Measurements from ENCODE around the gene OR4S1.
"Not testable (repeated sequence)": the region's sequence is repeated elsewhere in the genome, so short reads cannot be mapped to it uniquely, and the experiment has no call there.

The OR4S1 gene

DNA sequence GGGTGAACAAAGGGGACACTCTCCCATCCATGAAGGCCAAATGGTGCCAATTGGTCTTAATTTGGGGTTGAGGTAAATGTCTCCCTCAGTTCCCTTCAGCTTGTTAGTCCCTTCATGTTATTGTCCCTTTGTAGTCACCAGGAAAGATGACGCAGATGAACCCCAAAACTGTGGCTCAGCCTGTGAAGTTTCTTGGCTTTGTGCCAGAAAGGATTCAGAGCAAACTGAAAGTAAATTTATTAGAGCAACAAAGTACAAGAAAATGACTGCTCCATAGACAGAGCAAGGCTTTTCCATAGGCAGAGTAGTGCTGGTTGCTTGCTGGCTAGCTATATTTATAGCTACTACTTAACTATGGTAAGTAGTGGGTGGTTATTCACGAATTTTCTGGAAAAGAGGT is 35.4 kb downstream of the OR4S1 start:
- DNase-seq (peak; percentile 22), ATAC-seq (ENCODE audit: insufficient read depth, low read depth) (peak; percentile 68; the same call in 2 of the 3 replicates)
- TF ChIP-seq EZH2 (IDR thresholded peaks at IDR 0.05; ENCODE audit: borderline replicate concordance, low read depth, low read length, severe bottlenecking) = no peak
- TF ChIP-seq, protein P1, sequence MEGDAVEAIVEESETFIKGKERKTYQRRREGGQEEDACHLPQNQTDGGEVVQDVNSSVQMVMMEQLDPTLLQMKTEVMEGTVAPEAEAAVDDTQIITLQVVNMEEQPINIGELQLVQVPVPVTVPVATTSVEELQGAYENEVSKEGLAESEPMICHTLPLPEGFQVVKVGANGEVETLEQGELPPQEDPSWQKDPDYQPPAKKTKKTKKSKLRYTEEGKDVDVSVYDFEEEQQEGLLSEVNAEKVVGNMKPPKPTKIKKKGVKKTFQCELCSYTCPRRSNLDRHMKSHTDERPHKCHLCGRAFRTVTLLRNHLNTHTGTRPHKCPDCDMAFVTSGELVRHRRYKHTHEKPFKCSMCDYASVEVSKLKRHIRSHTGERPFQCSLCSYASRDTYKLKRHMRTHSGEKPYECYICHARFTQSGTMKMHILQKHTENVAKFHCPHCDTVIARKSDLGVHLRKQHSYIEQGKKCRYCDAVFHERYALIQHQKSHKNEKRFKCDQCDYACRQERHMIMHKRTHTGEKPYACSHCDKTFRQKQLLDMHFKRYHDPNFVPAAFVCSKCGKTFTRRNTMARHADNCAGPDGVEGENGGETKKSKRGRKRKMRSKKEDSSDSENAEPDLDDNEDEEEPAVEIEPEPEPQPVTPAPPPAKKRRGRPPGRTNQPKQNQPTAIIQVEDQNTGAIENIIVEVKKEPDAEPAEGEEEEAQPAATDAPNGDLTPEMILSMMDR (IDR thresholded peaks at IDR 0.05; ENCODE audit: borderline replicate concordance, extremely low read depth, low read length, poor library complexity, severe bottlenecking) = no peak
- Histone ChIP-seq H3K4me1 (ENCODE audit: insufficient read depth, low read length) (no peaks in the 10 kb centered on the region; the same call in 1 of the 2 replicates), H3K9ac (ENCODE audit: low read depth, low read length) (no peak overlapping the region), H3K79me2 (ENCODE audit: insufficient read depth, low read length) (no peaks in the 10 kb centered on the region), H3K9me3 (ENCODE audit: insufficient read depth, low read length, severe bottlenecking) (peaks cover 3% of the 10 kb centered on the region), H3K4me3 (ENCODE audit: low read depth in 1 of 2, low read length in 2 of 2) (no peak overlapping the region), H2AFZ (ENCODE audit: low read depth, low read length) (no peak overlapping the region), H4K20me1 (ENCODE audit: insufficient read depth, low read length) (no peaks in the 10 kb centered on the region), H3K4me2 (ENCODE audit: insufficient read depth, low read length) (peak overlapping the region; percentile 17; the same call in 1 of the 2 replicates), H3K27ac (ENCODE audit: low read length) (no peak overlapping the region), H3K36me3 (ENCODE audit: insufficient read depth, low read length) (no peaks in the 10 kb centered on the region), H3K27me3 (ENCODE audit: insufficient read depth, low read length, poor library complexity) (no peaks in the 10 kb centered on the region)

DNA sequence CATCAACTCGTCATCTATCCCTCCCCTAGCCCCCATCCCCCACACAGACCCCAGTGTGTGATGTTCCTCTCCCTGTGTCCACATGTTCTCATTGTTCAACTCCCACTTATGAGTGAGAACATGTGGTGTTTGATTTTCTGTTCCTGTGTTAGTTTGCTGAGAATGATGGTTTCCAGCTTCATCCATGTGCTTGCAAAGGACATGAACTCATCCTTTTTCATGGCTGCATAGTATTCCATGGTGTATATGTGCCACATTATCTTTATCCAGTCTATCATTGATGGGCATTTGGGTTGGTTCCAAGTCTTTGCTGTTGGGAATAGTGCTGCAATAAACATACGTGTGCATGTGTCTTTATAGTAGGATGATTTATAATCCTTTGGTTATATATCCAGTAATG is 36.5 kb downstream of the OR4S1 start:
- H3K4me2 ChIP-seq (ENCODE audit: insufficient read depth, low read length); H3K27me3 ChIP-seq (ENCODE audit: insufficient read depth, low read length, poor library complexity); H3K79me2 ChIP-seq (ENCODE audit: insufficient read depth, low read length); H2AFZ ChIP-seq (ENCODE audit: low read depth, low read length); H3K9ac ChIP-seq (ENCODE audit: low read depth, low read length); H4K20me1 ChIP-seq (ENCODE audit: insufficient read depth, low read length); H3K4me1 ChIP-seq (ENCODE audit: insufficient read depth, low read length); H3K27ac ChIP-seq (ENCODE audit: low read length); DNase-seq; ATAC-seq (ENCODE audit: insufficient read depth, low read depth); H3K4me3 ChIP-seq (ENCODE audit: low read depth in 1 of 2, low read length in 2 of 2); H3K9me3 ChIP-seq (ENCODE audit: insufficient read depth, low read length, severe bottlenecking); H3K36me3 ChIP-seq (ENCODE audit: insufficient read depth, low read length): not testable (repeated sequence)

DNA sequence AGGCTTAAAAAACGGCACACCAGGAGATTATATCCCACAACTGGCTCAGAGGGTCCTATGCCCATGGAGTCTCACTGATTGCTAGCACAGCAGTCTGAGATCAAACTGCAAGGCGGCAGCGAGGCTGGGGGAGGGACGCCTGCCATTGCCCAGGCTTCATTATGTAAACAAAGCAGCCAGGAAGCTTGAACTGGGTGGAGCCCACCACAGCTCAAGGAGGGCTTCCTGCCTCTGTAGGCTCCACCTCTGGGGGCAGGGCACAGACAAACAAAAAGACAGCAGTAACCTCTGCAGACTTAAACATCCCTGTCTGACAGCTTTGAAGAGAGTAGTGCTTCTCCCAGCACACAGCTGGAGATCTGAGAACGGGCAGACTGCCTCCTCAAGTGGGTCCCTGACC is 40.3 kb downstream of the OR4S1 start:
- H3K27ac ChIP-seq (ENCODE audit: low read length); H3K36me3 ChIP-seq (ENCODE audit: insufficient read depth, low read length); DNase-seq; H3K4me2 ChIP-seq (ENCODE audit: insufficient read depth, low read length); H3K9me3 ChIP-seq (ENCODE audit: insufficient read depth, low read length, severe bottlenecking); H3K9ac ChIP-seq (ENCODE audit: low read depth, low read length); H3K79me2 ChIP-seq (ENCODE audit: insufficient read depth, low read length); H3K27me3 ChIP-seq (ENCODE audit: insufficient read depth, low read length, poor library complexity); H3K4me3 ChIP-seq (ENCODE audit: low read depth in 1 of 2, low read length in 2 of 2); ATAC-seq (ENCODE audit: insufficient read depth, low read depth); H4K20me1 ChIP-seq (ENCODE audit: insufficient read depth, low read length); H2AFZ ChIP-seq (ENCODE audit: low read depth, low read length); H3K4me1 ChIP-seq (ENCODE audit: insufficient read depth, low read length): not testable (repeated sequence)

DNA sequence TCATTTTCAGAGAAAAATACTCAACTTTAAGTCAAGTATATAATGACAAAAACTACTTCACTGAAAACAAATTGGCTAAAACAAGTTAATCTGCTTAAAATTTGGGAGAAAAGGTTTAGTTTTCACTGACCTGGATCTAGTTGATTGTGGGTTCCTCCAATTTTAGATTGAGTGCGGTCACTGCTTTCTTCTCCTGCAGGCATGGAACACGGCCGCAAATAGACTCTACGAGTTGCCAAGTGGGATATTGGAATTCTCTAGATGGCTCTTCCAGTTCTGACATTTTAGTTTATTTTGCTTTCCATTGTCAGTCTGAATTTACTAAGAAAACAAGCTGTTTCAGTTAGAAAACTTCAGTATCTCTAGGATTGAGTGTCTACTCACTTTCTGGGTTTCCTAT is 48.0 kb downstream of the OR4S1 start:
- Histone ChIP-seq H3K27me3 (ENCODE audit: insufficient read depth, low read length, poor library complexity) (no peaks in the 10 kb centered on the region), H3K4me2 (ENCODE audit: insufficient read depth, low read length) (no peak overlapping the region), H3K9me3 (ENCODE audit: insufficient read depth, low read length, severe bottlenecking) (no peaks in the 10 kb centered on the region), H3K4me3 (ENCODE audit: low read depth in 1 of 2, low read length in 2 of 2) (no peak overlapping the region), H3K9ac (ENCODE audit: low read depth, low read length) (no peak overlapping the region), H3K4me1 (ENCODE audit: insufficient read depth, low read length) (no peaks in the 10 kb centered on the region), H4K20me1 (ENCODE audit: insufficient read depth, low read length) (no peaks in the 10 kb centered on the region), H2AFZ (ENCODE audit: low read depth, low read length) (no peak overlapping the region), H3K27ac (ENCODE audit: low read length) (no peak overlapping the region), H3K36me3 (ENCODE audit: insufficient read depth, low read length) (no peaks in the 10 kb centered on the region), H3K79me2 (ENCODE audit: insufficient read depth, low read length) (no peaks in the 10 kb centered on the region)
- DNase-seq (no peak), ATAC-seq (ENCODE audit: insufficient read depth, low read depth) (no peak)
- no peak for TF ChIP-seq EZH2 (IDR thresholded peaks at IDR 0.05; ENCODE audit: borderline replicate concordance, low read depth, low read length, severe bottlenecking)
- TF ChIP-seq, protein P1 (IDR thresholded peaks at IDR 0.05; ENCODE audit: borderline replicate concordance, extremely low read depth, low read length, poor library complexity, severe bottlenecking) = no peak

All from DND-41 (cell line).